Naive B cell (primary cell): ENCODE measurements around the gene FAT2. TPM values are rescaled to one million over a fixed set of nuclear protein-coding genes. Genes with fewer than 3 reads are reported as not detected.
"Not testable (repeated sequence)": the region's sequence is repeated elsewhere in the genome, so short reads cannot be mapped to it uniquely, and the experiment has no call there.

Source experiments
- ATAC-seq, 2 donors: fragments of 150-1000 bp; cut with Tn5 transposase; 2 replicates each; pipeline ENCODE4 v1.10.0; 2021; ENCODE audit warnings: low read depth in 2 of 2, mild to moderate bottlenecking in 2 of 2, moderate library complexity in 2 of 2
- DNase-seq: peaks from one replicate; pipeline ENCODE4 v3.0.0; 2022
- H3K27ac Mint-ChIP-seq, 6 donors: one replicate each; pipeline ENCODE4 v1.8.0; 2020 to 2022; ENCODE audit warnings: mild to moderate bottlenecking in 6 of 6, mixed read lengths in 6 of 6, moderate library complexity in 5 of 6, inconsistent platforms in 2 of 6
- H3K27me3 Mint-ChIP-seq, 3 donors: one replicate each; pipeline ENCODE4 v1.8.0; 2021 to 2022; ENCODE audit warnings: mixed read lengths in 3 of 3, mild to moderate bottlenecking in 1 of 3
- H3K36me3 Mint-ChIP-seq, 2 donors: one replicate each; pipeline ENCODE4 v1.8.0; 2020 to 2022; ENCODE audit warnings: mixed read lengths in 2 of 2, inconsistent platforms in 1 of 2, mild to moderate bottlenecking in 1 of 2
- H3K4me1 Mint-ChIP-seq, 3 donors: one replicate each; pipeline ENCODE4 v1.8.0; 2020 to 2022; ENCODE audit warnings: mixed read lengths in 3 of 3, inconsistent platforms in 1 of 3, mild to moderate bottlenecking in 1 of 3, moderate library complexity in 1 of 3
- H3K4me3 Mint-ChIP-seq, 8 donors: one replicate each; pipeline ENCODE4 v1.8.0; 2020 to 2022; ENCODE audit warnings: mild to moderate bottlenecking in 8 of 8, mixed read lengths in 8 of 8, moderate library complexity in 8 of 8, inconsistent platforms in 2 of 8
- H3K9me3 Mint-ChIP-seq, 7 donors: one replicate each; pipeline ENCODE4 v1.8.0; 2020 to 2022; ENCODE audit warnings: mixed read lengths in 7 of 7, mild to moderate bottlenecking in 5 of 7, inconsistent platforms in 2 of 7, moderate library complexity in 1 of 7
- polyA plus RNA-seq, 6 donors: library from polyadenylated mRNA; unstranded; fragments of 300-500 nt; fragmentation: Illumina TruSeq; gene quantifications; one replicate each; pipeline ENCODE4 v1.2.3, GENCODE V29; 2021; ENCODE audit warnings: low read depth in 6 of 6

Gene FAT2
- polyA plus RNA-seq, 6 donors from 2014 or later: not detected

GRCh38 chr5:151585344-151585743 is 5.8 kb downstream of the FAT2 start:
- not testable (repeated sequence) for H3K9me3 Mint-ChIP-seq, H3K36me3 Mint-ChIP-seq, DNase-seq, H3K4me3 Mint-ChIP-seq, ATAC-seq, H3K4me1 Mint-ChIP-seq, H3K27ac Mint-ChIP-seq
- peaks cover 0 to 15% (median 8%) of the 10 kb centered on the region in 3 donors for H3K27me3 Mint-ChIP-seq

- Mint-ChIP-seq H3K27me3 (peaks cover 0 to 15% (median 8%) of the 10 kb centered on the region in 3 donors), H3K36me3 (no peaks in the 10 kb centered on the region), H3K27ac (no peak overlapping the region), H3K4me1 (no peaks in the 10 kb centered on the region), H3K4me3 (no peak overlapping the region), H3K9me3 (peaks cover 0 to 4% (median 0%) of the 10 kb centered on the region in 7 donors)
- ATAC-seq: no peak
- no peak for DNase-seq
Measured at GRCh38 chr5:151584057-151584937, 6.8 kb downstream of the FAT2 start.

GRCh38 chr5:151581812-151582583 is 9.1 kb downstream of the FAT2 start:
- Mint-ChIP-seq H3K4me3 (no peak overlapping the region), H3K36me3 (no peaks in the 10 kb centered on the region), H3K9me3 (peaks cover 0 to 5% (median 0%) of the 10 kb centered on the region in 7 donors), H3K27ac (peak overlapping the region in 1 of 6 donors; percentile 32), H3K4me1 (peaks cover 19 to 22% (median 21%) of the 10 kb centered on the region in 3 donors), H3K27me3 (peaks cover 0 to 15% (median 8%) of the 10 kb centered on the region in 3 donors)
- ATAC-seq: no peak
- DNase-seq: no peak

- no peaks in the 10 kb centered on the region for H3K36me3 Mint-ChIP-seq
- no peak overlapping the region for H3K27ac Mint-ChIP-seq
- peaks cover 20 to 23% (median 23%) of the 10 kb centered on the region in 3 donors for H3K4me1 Mint-ChIP-seq
- H3K9me3 Mint-ChIP-seq: peaks cover 0 to 5% (median 0%) of the 10 kb centered on the region in 7 donors
- H3K27me3 Mint-ChIP-seq: peaks cover 0 to 13% (median 8%) of the 10 kb centered on the region in 3 donors
- H3K4me3 Mint-ChIP-seq: peak overlapping the region in 1 of 8 donors; percentile 15
- no peak for ATAC-seq
- no peak for DNase-seq
Measured at GRCh38 chr5:151581347-151581746, 9.8 kb downstream of the FAT2 start.

GRCh38 chr5:151580858-151581257 is 10.3 kb downstream of the FAT2 start:
- H3K36me3 Mint-ChIP-seq: no peaks in the 10 kb centered on the region
- H3K27ac Mint-ChIP-seq: peak overlapping the region in 2 of 6 donors; percentile 17 to 63
- peaks cover 22 to 23% (median 23%) of the 10 kb centered on the region in 3 donors for H3K4me1 Mint-ChIP-seq
- H3K9me3 Mint-ChIP-seq: peaks cover 0 to 5% (median 0%) of the 10 kb centered on the region in 7 donors
- ATAC-seq (no peak), DNase-seq (no peak)
- H3K4me3 Mint-ChIP-seq: peak overlapping the region in 1 of 8 donors; percentile 15
- H3K27me3 Mint-ChIP-seq: peaks cover 0 to 9% (median 8%) of the 10 kb centered on the region in 3 donors

- DNase-seq: no peak
- Mint-ChIP-seq H3K9me3 (peaks cover 0 to 5% (median 0%) of the 10 kb centered on the region in 7 donors), H3K27me3 (peaks cover 0 to 9% (median 8%) of the 10 kb centered on the region in 3 donors), H3K4me1 (peaks cover 23 to 24% (median 23%) of the 10 kb centered on the region in 3 donors), H3K27ac (peak overlapping the region in 1 of 6 donors; percentile 63), H3K36me3 (no peaks in the 10 kb centered on the region), H3K4me3 (no peak overlapping the region)
- ATAC-seq: no peak
Measured at GRCh38 chr5:151580239-151580638, 10.9 kb downstream of the FAT2 start.

GRCh38 chr5:151579146-151579545 is 12.0 kb downstream of the FAT2 start:
- Mint-ChIP-seq H3K4me1 (peaks cover 23 to 24% (median 23%) of the 10 kb centered on the region in 3 donors), H3K4me3 (peak overlapping the region in 1 of 8 donors; percentile 27)
- not testable (repeated sequence) for DNase-seq, H3K27me3 Mint-ChIP-seq, H3K9me3 Mint-ChIP-seq, H3K27ac Mint-ChIP-seq, H3K36me3 Mint-ChIP-seq, ATAC-seq

GRCh38 chr5:151578326-151579025 is 12.7 kb downstream of the FAT2 start:
- Mint-ChIP-seq H3K36me3 (no peaks in the 10 kb centered on the region), H3K27ac (peak overlapping the region; percentile 88 to 98 (median 96)), H3K4me1 (peaks cover 23 to 24% (median 23%) of the 10 kb centered on the region in 3 donors), H3K27me3 (peaks cover 0 to 9% (median 5%) of the 10 kb centered on the region in 3 donors), H3K9me3 (peaks cover 0 to 5% (median 0%) of the 10 kb centered on the region in 7 donors), H3K4me3 (peak overlapping the region; percentile 53 to 95 (median 81))
- ATAC-seq (peak; percentile 83 to 86), DNase-seq (peak; percentile 43)

- peaks cover 0 to 2% (median 0%) of the 10 kb centered on the region in 7 donors for H3K9me3 Mint-ChIP-seq
- ATAC-seq (peak; percentile 77 to 80), DNase-seq (peak; percentile 32)
- H3K4me1 Mint-ChIP-seq: peaks cover 23 to 24% (median 23%) of the 10 kb centered on the region in 3 donors
- H3K4me3 Mint-ChIP-seq: peak overlapping the region; percentile 47 to 95 (median 81)
- H3K27ac Mint-ChIP-seq: peak overlapping the region; percentile 88 to 98 (median 96)
- H3K27me3 Mint-ChIP-seq: peaks cover 0 to under 1% (median 0%) of the 10 kb centered on the region in 3 donors
- H3K36me3 Mint-ChIP-seq: no peaks in the 10 kb centered on the region
Measured at GRCh38 chr5:151577566-151577965, 13.6 kb downstream of the FAT2 start.

GRCh38 chr5:151574444-151574996 is 16.6 kb downstream of the FAT2 start:
- no peak overlapping the region for H3K4me3 Mint-ChIP-seq
- no peak for ATAC-seq
- H3K36me3 Mint-ChIP-seq: no peaks in the 10 kb centered on the region
- H3K4me1 Mint-ChIP-seq: peaks cover 23 to 39% (median 32%) of the 10 kb centered on the region in 3 donors
- no peak for DNase-seq
- H3K9me3 Mint-ChIP-seq: peaks cover 0 to 1% (median 0%) of the 10 kb centered on the region in 7 donors
- H3K27me3 Mint-ChIP-seq: no peaks in the 10 kb centered on the region
- peak overlapping the region in 1 of 6 donors; percentile 48 for H3K27ac Mint-ChIP-seq

GRCh38 chr5:151572657-151573368 is 18.3 kb downstream of the FAT2 start:
- Mint-ChIP-seq H3K27ac (peak overlapping the region in 1 of 6 donors; percentile 58), H3K27me3 (no peaks in the 10 kb centered on the region), H3K36me3 (no peaks in the 10 kb centered on the region), H3K9me3 (peaks cover 0 to 1% (median 0%) of the 10 kb centered on the region in 7 donors), H3K4me1 (peaks cover 20 to 35% (median 21%) of the 10 kb centered on the region in 3 donors), H3K4me3 (peak overlapping the region in 1 of 8 donors; percentile 11)
- ATAC-seq (no peak), DNase-seq (no peak)
